SK-N-MC (cell line): Measurements from ENCODE around the gene ANKRD11.

Experiments used
- EZH2 ChIP-seq: fragments of 200-600 bp; sonication (generic); IDR thresholded peaks from one replicate; pipeline ENCODE4 v1.6.1; 2017; ENCODE audit warnings: antibody characterized with exemption
- FOXP2 ChIP-seq: optimal IDR thresholded peaks from 2 replicates; pipeline ENCODE3; 2011; ENCODE audit warnings: mild to moderate bottlenecking, moderate library complexity; ENCODE audit not compliant: insufficient read depth; ENCODE audit errors: extremely low read length, control extremely low read depth
- POLR2AphosphoS5 ChIP-seq: IDR thresholded peaks from 2 replicates; pipeline ENCODE4 v1.6.1; 2012; ENCODE audit warnings: mild to moderate bottlenecking, low read depth, low read length, borderline replicate concordance

GRCh38 chr16:89268585-89268984, 221.8 kb downstream of the ANKRD11 start:
- no peak for TF ChIP-seq EZH2
- TF ChIP-seq POLR2AphosphoS5 = no peak
- no peak for TF ChIP-seq FOXP2
